HL-60/S4 treated with retinoic acid at 250 ng/mL for 4 days and 3 days (cell line): Measurements from ENCODE around the gene CYB5R4.

Experiments used
- in situ Hi-C: fragments of 300-500 bp; cut with MboI; formaldehyde crosslinking; loops from 2 replicates; pipeline ENCODE4 v1.7.0; 2022; ENCODE audit warnings: low sequenced_read_pairs

Gene CYB5R4

DNA sequence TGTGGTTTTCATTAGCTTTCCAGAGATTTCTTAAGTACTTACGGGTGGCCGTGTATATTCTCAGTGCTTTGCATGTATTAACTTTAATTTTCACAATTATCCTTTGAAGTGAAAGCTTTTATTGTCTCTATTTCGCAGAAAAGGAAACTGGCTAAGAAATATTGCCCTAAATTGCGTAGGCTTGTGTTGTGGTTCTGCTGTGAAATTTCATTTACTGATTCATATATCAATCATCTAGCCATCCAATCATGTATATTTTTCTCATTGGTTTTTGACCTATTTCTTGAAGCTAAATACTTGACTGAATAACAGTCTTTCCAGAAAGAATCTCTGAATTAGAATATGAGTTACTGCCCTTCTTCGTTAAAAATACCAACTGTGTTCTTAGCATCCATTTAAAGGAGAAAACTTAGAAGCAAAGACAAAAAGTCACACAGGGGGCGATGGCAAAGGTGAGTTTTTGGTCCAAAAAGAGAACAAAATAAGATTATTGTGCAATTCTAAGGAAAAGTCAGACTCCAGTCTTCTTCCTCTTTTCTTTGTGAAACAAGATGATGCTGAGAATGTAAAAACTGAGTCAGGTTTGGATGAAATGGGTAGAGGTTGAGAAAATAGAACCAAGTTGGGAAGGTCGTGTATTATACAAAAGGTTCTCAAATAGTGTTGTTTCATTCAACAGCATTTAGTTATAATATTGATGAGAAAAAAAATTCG is 1.4 kb downstream of the CYB5R4 start:
- in situ Hi-C loops, result no loop called here

DNA sequence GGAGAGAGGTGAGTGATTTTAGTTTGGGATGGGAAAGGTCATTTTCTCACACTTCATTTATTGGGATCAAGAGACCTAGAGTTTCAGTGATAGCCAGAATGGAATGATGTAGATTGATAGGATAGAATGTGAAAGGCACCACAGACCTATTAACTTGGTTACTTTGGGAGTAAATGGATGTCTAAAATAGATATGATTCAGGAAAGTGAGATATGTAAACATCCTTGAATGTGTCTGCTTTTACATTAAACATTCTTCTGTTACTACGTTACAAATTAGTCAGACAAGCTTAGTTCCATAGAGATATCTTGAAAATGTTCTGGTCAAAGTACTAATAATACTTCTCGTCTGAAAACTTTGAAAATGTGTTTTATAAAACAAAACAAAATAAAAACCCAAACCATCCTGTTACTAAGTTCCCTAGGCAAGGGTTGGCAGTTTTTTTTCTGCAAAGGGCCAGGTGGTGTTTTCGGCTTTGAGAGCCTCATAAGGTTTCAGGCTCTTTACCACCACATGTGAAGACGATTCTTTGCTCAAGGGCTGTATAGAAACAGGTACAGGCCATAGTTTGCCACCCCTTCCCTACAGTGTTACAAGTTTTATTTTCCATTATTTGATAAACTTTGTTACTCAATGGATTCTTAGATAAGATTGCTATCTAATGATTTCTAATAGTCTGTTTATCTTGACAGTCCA is 3.4 kb downstream of the CYB5R4 start:
- in situ Hi-C loops, result no loop called here

DNA sequence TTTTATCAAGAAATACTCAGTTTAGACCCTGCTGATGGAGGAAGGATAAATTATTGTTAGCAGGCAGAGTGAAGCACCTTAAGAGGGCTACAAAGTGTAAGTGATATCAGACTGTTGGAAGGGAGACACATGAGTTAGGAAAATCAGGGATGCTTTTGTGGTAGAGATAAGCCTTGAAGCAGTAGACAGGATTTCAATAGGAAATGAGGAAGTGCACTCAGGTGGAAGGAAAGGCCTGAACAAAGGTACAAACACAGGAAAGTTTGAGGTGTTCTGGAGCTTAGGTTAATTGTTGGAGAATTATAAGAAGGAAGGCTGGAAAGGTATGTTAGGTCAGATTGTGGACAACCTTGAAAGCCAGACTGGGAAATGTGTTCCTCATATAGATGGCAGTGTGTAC is 7.6 kb downstream of the CYB5R4 start:
- in situ Hi-C loops, result no loop called here

DNA sequence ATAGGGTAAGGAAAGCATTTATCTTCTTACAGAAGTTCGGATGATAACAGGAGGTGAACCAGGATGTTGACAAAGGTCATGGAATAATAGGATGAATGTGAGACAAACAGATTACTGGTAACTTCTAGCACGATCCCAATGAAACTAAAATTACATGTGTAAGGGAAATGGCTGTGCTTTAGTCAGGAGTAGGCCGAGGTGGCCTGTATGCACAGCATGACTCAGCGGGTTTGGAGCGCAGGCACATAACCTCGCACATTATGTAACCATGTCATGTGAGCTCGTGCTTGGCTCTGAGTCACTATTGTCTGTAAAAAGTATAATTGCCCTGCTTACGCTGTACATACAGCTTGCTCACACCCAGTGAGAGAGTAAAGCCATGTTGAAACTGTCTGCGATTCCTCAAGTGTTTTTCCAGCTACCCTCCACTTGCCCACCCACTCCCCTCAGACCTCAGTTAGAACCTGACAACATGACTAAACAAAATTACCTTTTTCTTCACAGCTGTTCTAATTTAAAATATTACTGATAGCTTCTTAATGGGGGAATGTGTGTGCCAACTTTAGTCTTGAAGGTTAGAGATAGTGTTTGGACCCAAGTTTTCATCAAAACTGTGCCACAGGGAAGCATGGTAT is 8.2 kb downstream of the CYB5R4 start:
- in situ Hi-C loops, result no loop called here

DNA sequence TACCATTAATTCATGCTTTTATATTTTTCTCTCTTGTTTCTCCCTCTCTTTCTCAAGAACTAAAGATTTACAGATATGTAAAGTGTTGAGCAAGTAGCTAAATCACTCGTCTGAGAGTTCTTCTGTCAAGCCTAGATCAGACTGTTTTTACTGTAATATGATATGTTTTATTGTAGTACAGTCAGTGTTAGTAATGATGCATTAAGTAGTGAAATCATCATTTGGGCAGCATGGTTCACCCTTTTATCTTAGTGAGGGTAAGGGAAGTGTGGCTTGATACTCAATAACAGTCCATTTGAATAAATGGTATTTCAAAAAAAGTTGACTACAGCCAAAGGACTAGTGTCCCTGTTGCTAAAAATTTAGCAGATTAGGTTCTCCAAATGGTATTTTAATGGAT is 9.2 kb downstream of the CYB5R4 start:
- in situ Hi-C loops, result no loop called here

DNA sequence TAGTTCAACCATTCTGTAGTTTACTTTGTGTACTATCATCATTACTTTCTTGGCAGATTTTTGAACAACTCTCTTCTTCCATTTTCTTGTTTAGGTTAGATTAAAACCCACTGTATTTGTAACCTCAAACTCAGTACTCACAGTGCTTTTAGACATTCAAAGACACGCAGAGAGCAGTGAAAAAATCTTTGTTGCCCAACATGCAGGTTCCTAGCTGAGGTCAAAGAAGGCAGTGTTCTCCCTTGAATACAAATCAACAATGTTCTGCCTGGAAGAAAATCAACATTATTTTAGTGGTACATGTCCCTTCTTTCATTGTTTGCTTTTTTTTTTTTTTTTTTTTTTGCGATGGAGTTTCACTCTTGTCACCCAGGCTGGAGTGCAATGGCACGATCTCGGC is 11.2 kb downstream of the CYB5R4 start:
- in situ Hi-C loops, result no loop called here

DNA sequence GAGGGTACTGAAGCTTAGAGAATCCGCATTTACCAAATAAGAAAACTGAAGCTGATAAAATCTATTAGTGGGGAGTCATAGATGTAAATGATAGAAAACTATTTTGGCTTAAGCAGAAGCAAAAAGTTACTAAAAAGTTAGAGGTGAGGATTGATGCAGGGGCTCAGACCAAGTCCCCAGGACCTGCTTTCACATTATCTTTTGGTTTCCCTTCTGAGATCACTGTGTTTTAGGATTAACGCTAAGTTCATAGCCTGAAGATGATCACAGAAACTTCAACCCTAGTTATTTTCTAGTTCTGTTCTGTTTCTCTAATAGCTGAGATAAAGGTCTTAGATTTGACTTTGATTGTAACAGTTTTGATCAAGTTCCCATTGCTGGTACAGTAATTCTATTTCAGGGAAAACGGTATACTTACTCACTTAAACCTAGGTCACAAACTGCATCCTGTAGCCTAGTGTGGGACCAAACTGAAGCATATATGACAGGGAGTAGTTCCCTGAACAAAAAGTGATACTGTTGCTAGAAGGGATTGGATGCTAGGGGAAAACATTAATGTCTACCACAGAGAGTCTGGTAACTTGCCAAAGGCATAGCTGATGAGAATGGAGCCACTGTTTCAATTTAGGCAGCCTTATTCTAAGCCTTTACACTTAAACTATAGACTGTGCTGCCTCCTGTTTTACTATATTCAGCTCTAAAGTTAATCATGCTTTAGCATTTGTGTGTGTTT is 13.1 kb downstream of the CYB5R4 start:
- in situ Hi-C loops, result no loop called here

DNA sequence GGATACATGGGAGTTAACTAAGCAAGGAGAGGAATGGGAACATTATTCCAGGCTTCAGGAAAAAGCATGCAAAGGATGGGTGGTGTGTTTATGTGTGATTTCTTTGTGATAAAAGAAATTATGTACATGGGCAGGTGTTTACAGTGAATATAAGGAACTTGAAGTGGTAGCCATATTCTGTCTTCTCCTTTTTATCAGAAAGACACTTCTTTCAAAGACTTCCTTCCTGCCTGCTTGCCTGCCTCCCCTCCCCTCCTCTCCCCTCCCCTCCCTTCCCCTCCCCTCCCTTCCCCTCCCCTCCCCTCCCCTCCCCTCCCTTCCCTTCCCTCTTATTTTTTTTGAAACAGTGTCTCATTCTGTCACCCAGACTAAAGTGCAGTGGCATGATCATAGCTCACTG is 14.4 kb downstream of the CYB5R4 start:
- in situ Hi-C loops, result no loop called here

DNA sequence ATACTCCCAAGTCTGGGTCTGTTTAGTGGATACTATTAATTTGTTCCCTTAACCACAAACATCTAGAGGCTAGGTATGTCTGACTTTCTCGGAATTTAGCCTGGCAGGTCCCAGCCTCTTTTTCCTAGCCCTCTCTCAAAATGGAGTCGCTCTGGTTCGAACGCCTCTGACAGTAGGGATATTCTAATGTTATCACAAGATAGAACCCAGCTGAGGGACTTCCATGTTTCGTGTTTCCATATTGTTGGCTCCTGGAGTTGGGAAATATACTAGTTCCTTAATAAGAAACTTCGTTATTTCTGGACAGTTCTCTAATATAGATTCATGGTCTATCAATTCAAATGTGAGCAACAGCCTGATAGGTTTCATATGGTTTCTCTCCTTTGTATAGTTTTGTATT is 16.4 kb downstream of the CYB5R4 start:
- in situ Hi-C loops, result loop anchor here (25.0 kb wide), 1 partner anchor 336 kb away; no protein-coding TSS in a partner anchor

DNA sequence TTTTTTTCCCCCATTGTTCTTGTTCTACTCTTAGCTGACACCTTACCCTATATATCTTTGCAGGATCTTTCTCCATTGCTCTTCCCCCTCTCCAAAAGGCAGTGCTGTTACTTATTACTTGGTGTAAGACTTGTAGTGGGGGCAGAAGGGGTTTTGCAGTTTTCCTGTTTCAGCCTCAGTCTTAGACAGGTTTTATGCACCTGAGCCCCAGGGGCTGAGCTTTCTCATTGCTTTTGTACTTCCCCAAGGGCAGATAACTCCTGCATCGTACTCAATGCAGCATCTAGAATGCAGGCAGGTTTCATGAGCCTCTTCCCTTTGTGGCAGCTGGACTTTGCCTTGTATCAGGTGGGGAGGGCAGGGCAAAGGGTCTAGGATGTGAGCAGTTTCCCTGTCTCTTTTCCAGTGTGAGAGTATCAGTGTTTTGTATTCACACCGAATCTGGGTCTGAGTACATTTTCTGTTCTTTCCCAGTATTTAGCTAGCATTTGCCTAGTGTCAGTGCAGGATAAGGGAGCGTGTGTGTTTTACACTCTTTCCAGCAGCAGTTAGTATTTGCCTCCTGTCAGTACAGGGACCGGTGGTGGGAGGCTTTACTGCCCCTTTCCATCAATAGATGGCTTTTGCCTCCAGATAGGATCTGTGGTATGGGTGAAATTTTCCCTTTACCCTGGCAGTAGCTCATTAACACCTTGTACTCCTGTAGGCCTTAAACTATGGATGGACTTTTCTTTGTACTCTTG is 19.6 kb downstream of the CYB5R4 start:
- in situ Hi-C loops, result loop anchor here (25.0 kb wide), 1 partner anchor 333 kb away; no protein-coding TSS in a partner anchor

DNA sequence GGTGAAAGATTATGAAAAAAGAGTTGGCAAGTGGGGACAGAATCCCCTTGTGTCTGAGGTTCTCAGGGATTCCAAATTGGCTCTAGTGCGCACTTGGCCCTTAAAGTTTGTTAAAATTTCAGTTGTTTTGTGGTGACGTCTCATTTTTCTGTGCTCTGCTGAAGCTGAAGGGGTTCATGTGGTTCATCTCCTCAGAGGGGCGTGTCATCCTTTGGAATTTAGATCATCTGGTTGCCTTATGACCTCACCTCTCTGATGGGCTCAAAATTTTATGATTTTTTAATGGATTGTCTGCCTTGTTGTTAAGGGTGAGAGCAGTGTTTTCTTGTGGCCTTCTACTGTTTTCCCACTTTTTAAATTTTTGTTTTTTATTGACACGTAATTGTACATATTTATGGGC is 20.3 kb downstream of the CYB5R4 start:
- in situ Hi-C loops, result loop anchor here (25.0 kb wide), 1 partner anchor 333 kb away; no protein-coding TSS in a partner anchor

DNA sequence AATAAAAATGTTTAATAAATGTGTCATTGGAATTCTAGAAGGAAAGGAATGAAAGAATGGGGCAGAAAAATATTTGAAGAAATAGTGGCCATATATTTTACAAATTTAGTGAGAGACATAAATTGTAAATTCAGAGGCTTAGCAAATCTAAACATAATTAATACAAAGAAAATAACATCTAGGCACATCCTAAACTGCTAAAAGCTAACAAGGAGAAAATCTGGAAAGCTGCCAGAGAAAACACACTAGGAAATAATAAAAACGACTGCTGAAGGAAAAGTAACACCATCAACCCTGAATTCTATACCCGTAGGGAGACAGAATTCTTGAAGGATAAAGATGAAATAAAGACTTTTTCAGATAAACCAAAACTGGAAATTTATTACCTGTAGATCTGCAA is 23.8 kb downstream of the CYB5R4 start:
- in situ Hi-C loops, result loop anchor here (25.0 kb wide), 1 partner anchor 329 kb away; no protein-coding TSS in a partner anchor

DNA sequence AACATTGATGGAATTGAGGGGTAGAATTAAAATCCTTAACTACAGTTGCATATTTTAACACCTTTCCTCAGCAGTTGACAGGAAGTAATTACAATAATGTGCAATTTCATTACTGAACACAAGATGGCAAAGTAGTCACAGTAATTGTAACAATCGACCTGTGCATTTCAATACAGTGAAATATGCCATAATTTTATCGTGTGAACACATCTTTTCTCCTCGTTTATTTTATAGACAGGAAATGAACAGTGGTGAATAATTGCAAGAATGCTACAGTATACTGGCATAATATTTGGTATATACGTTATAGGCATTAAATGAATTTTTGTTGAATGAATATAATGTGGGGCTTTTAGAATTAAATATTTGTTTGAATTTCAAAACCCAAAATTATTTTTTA is 25.0 kb downstream of the CYB5R4 start:
- in situ Hi-C loops, result loop anchor here (25.0 kb wide), 1 partner anchor 328 kb away; no protein-coding TSS in a partner anchor

DNA sequence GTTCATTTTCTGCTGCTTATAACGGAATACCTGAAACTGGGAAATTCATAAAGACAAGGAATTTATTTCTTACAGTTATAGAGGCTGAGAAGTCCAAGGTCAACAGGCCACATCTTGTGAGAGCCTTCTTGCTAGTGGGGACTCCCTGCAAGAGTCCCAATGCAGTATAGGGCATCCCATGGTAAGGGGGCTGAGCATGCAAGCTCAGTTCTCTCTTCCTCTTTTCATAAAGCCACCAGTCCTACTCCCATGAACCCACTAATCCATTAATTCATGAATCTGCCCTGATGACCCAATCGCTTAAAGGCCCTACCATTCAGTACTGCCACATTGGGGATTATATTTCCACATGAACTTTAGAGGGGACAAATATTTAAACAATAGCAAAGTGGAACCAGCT is 26.5 kb downstream of the CYB5R4 start:
- in situ Hi-C loops, result loop anchor here (25.0 kb wide), 1 partner anchor 326 kb away; no protein-coding TSS in a partner anchor

DNA sequence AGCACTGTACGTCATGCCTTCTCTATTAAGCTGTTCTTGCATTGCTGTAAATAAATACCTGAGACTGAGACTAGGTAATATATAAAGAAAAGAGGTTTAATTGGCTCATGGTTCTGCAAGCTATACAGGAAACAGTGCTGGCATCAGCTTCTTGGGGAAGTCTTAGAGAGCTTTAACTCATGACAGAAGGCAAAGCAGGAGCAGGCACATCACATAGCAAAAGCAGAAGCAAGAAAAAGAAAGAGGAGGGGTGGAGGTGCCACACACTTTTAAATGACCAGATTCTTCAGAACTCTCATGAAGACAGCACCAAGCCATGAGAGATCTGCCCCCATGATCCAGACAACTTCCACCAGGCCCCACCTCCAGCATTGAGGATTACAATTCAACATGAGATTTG is 30.1 kb downstream of the CYB5R4 start:
- in situ Hi-C loops, result loop anchor here (25.0 kb wide), 1 partner anchor 323 kb away; no protein-coding TSS in a partner anchor

DNA sequence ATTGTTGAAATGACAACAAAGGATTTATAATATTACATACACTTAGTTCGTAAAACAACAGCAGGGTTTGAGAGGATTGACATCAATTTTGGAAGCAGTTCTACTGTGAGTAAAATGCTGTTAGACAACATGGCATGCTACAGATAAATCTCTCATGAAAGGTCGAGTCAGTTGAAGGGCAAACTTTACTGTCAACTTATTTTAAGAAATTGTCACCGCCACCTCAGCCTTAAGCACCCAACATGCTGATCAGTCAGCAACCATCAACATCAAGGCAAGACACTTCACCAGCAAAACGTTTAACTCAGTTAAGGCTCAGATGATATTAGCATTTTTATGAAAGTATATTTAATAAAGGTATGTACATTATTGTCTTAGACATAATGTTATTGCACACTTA is 31.0 kb downstream of the CYB5R4 start:
- in situ Hi-C loops, result loop anchor here (25.0 kb wide), 1 partner anchor 322 kb away; no protein-coding TSS in a partner anchor

DNA sequence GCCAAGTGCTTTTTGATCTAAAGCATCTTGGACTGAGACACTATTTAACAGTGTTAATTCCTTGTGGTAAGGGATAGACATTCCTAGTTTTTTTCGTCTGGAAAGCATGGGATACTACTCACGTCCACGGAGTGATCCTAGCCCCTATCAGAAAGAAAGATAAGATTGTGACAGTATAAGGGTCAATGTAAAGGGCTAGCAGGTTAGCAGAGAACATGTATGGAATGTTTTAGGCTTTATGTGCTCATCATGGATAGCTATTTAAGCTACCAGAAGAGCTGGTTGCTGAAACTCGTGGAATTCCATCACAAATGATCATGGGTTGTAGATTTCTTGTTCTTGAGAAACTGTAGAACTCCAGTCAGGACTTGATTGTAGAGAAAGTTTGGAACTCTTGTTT is 32.1 kb downstream of the CYB5R4 start:
- in situ Hi-C loops, result loop anchor here (25.0 kb wide), 1 partner anchor 321 kb away; no protein-coding TSS in a partner anchor

DNA sequence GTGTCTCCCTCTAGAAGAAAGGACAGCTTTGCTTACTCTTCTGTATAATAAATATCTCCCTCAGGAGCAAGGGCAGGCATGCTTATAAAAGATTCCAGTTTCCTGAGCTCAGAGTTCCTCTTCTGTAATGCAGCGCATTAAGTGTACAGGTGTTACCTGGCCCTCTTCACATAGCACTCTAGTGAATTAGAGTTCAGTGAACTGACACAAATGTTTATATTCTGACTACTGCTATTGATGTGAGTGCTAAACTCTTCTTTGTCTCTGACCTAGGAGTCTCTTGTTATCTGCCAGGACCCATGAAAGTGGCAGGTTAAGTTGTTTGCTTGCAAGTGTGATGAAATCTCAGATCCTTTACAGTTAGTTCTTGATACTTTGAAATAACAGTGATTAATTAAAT is 33.5 kb downstream of the CYB5R4 start:
- in situ Hi-C loops, result loop anchor here (25.0 kb wide), 1 partner anchor 319 kb away; no protein-coding TSS in a partner anchor

DNA sequence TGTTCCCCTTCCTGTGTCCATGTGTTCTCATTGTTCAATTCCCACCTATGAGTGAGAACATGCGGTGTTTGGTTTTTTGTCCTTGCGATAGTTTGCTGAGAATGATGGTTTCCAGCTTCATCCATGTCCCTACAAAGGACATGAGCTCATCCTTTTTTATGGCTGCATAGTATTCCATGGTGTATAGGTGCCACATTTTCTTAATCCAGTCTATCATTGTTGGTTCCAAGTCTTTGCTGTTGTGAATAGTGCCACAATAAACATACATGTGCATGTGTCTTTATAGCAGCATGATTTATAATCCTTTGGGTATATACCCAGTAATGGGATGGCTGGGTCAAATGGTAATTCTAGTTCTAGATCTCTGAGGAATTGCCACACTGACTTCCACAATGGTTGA is 37.6 kb downstream of the CYB5R4 start:
- in situ Hi-C loops, result loop anchor here (25.0 kb wide), 1 partner anchor 315 kb away; no protein-coding TSS in a partner anchor

DNA sequence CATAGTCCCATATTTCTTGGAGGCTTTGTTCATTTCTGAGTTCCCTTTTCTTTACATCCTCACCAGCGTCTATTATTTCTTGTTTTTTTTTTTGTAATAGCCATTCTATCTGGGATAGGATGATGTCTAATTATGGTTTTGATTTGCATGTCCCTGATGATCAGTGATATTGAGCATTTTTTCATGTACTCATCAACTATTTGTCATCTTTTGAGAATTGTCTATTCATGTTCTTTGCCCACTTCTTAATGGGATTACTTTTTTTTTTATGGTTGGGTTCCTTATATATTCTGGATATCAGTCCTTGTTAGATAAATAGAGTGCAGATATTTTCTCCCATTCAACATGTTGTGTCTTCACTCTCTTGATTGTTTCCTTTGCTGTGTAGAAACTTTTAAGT is 42.1 kb downstream of the CYB5R4 start:
- in situ Hi-C loops, result no loop called here
